A549 treated with DMSO at 1 μM for 4 hours (cell line): Measurements from ENCODE around the gene VKORC1. TPM values are rescaled to one million over a fixed set of nuclear protein-coding genes. Genes with fewer than 3 reads are reported as not detected.

Source experiments
- total RNA-seq: library from RNA; stranded (reverse); fragments of 200-300 nt; extraction: Qiagen RNA extraction; gene quantifications from 5 replicates; pipeline ENCODE4 v1.2.3, GENCODE V29; 2022; ENCODE audit warnings: low read depth

VKORC1 gene
- total RNA-seq = 102 to 138 TPM (median 128 TPM) in 5 replicates

DNA sequence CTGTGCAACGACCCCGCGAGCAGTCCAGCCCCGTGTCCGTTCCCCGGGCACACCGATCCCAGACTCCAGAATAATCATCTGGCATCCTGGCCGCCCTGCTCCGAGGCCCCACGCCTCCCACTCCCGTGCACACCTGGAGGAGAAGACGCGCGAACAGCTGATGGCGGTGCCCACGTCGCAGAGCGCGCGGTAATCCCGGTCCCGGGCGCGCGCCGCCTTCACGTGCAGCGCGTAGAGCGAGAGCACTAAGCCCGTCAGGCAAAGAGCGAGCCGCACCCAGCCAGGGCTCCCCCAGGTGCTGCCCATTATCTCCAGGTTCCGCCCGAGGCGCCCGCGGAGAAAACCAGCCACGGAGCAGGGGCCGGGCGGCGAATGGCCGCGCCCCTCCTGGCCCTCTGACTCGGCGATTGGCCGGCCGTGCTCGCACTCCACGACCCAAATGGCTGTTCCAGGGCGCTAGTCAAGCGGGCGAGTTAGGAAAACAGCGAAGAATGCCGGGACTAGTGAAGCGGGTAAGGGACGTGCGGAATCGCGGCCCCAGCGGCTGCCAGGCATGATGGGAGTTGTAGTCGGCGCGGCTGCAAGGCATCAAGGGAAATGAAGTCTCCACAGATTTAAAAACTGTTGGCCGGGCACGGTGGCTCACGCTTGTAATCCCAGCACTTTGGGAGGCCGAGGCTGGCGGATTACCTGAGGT lies at the start of gene VKORC1:
Gene VKORC1 (minus strand): TSS at position 374 of the 697 bp plus-strand sequence. CDS start 68 bp downstream, at position 306.

DNA sequence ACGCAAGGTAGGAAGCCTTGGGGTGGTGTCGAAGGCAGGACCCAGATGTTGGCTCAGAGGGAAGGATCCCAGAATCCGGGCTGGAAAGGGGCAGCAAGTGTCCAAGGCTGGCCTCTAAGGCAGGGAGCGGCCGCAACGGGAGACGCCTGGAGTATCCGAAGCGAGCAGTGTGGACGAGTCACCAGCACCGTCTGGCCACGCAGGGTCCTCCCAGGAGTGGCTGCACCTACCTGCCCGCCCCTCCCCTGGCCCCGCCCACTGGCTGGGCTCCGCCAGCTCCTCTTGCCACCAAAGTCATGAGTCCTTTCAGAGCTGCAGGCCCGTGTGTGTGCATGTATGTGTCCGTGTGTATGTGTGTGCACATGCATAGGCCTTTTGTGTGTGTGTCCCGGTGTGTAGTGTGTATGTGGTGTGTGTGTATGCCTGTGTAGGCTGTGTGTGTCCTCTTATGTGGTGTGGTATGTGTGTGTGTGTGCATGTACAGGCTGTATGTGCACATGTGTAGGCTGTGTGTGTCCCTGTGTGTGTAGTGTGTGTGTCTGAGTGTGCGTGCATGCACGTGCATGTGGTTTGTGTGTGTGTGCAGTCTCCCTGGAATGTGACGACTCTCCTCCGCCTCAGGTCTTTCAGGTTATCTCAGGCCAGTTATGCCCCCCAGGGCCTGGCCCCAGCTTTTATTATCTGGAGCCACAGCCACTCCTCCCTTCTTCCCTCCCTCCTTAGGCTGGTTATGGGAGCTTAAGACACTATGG lies 41.1 kb upstream of the VKORC1 start, which contains the start of gene PRSS8:
Gene PRSS8 (minus strand): TSS at position 193 of the 752 bp plus-strand sequence. CDS start 229 bp downstream, outside the sequence.

DNA sequence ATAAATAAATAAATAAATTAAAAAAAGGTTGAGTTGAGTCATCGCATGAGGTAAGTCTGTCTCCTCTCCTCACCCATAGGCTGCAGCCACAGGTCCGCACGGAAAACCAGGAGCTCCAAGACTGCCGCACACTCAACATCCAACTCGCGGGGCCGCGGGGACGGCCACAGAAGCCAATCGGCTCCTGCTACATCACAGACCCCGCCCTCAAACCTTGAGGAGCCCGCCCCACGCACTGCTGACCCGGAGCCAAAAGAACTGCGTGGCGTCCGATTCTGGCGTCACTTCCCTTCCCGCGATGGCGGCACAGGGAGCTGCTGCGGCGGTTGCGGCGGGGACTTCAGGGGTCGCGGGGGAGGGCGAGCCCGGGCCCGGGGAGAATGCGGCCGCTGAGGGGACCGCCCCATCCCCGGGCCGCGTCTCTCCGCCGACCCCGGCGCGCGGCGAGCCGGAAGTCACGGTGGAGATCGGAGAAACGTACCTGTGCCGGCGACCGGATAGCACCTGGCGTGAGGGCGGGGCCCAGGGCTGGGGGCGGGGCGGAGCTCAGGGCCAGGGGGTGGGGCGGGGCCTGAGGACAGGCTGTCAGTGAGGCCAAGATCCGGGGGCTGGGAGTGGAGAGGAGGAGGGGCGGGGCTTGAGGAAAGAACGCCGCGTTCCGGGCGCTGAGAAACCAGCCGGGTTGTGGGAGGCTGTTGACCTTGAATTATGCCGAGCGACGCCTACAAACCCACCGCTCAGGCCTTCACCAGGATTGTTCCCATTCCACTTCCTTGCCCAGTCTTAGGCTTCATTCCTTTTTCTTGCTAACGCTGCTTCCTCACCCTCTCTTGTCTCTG lies 23.0 kb upstream of the VKORC1 start, which contains the start of gene KAT8:
Gene KAT8 (plus strand): TSS at position 281 of the 839 bp plus-strand sequence. CDS start 18 bp downstream, at position 299.

DNA sequence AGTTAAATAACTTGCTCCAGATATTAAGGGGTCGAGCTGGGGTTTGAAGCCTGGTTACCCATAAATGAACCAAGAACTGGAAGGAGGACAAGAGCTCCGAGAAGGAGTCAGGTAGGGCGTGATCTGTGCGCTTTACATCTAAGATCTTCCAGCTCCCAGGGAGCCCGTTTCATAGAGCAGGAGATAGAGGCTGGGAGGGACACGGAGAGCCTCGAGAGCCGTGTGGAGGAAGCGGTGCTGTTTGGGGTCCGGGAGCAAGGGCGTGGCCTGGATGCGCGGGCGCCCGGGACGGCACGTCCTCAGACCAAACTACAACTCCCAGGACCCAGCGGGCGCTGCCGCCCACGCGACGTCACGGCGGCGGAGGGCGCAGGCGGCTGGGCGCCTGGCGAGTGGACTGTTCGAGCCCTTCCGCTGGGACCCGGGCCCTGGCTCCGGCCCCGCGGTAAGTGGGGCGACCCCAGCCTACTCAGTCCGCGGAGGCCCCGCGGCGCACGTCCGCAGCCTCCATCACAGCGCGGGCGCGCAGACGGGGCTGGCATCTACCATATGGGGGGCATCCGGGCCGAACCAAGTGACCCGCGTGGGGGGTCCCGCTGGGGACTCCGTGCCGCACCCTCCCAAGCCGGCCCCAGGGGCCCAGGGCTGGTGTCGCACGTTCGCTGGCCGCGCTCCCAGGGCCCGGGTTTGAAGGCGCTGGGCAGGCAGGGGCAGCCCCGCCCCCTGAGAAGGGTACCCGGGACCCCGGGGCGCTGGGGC lies 13.6 kb upstream of the VKORC1 start, which contains the start of gene BCKDK:
Gene BCKDK (plus strand): TSS at position 352 of the 759 bp plus-strand sequence. CDS start 838 bp downstream, outside the sequence.

DNA sequence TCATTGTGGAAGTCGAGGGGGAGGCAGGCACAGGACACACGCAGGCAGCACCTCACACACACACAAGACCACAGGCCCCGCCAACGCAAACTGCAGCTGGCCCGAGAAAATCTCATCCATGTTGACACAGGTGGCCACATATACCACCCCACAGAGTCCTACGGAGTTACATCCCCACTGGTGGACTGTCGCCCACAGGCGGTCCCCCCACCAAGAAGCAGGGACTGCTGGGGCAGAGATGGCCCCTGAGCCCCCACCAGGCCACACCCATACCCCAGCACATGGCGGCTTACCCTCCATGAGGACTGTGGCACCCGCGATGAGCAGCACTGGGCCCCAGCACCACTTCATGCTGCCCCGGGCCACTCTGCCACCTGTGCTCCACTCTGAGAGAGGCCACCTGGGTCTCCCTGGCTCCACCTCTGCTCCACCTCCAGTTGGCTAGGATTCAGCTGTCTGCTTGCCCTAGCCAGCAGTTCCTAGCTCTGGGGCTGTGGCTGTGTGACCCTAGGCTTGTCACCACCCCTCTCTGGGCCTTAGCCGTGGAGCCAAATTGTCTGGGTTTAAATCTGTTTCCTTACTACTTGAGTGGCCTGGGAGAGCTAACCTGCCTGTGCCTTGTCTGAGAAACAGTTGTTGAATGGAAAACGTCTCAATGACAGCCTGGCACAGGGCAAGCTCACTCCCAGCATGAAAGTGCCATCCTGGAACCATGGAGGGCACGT lies 6.0 kb downstream of the VKORC1 start, which contains the start of gene PRSS53:
Gene PRSS53 (minus strand): TSS at position 485 of the 725 bp plus-strand sequence. CDS start 134 bp downstream, at position 351.

DNA sequence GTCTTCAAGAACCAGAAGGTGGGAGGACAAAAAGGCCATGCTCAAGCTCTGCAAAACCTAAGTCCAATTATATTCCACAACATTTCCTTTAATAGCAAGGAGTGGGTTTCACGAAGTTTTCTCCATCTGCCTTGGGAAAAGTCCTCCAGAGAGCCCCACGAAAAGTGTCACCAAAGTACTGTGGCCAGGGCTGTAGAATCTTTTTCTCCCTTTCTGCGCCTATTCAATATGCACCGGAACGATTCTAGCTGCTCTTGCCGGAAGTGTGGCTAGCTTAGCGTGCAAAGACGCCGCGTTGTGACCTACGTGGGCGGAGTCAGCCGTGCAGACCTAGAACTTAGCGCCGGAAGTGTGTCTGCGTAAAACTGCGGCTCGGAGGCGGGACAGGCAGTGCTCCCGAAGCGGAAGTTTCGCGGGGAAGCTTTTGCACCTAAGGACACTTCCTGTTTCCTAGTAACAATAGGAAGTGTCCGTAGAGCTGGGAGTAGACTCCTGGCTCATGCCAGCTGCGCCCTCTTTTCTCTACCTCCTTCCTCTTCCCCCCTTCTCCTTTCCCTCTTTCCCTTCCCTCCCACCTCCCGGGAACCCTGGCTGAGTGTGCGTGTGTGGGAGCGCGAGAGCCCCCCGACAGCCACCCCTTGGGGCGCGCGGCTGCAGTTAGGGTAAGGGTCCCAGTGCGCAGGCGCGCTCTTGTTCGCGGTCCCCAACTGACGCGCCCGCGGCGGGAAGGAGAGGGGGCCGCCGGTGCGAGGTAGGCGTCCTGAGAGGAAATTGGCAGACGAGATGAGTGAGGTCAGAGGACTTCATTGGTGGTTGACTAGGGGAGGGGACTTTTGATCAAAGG lies 20.4 kb downstream of the VKORC1 start, which contains the start of the genes ZNF646 and ZNF668:
Gene ZNF646 (plus strand): TSS at position 453 of the 844 bp plus-strand sequence. CDS start 1,903 bp downstream, outside the sequence.
Gene ZNF668 (minus strand): TSS at position 271 of the 844 bp plus-strand sequence. CDS start 9,781 bp downstream, outside the sequence.

Other genes starting within 250 kb of the VKORC1 start
- gene BCL7C, start 200.7 kb downstream of the VKORC1 start, total RNA-seq = 24.4 to 38.8 TPM (median 34.4 TPM) in 5 replicates
- gene CTF1, start 198.2 kb downstream of the VKORC1 start, total RNA-seq = 0.12 to 0.26 TPM (median 0.21 TPM) in 4 of 5 replicates, not detected in the other
- 12.1 to 25.6 TPM (median 20.3 TPM) in 5 replicates for gene FBXL19, start 171.2 kb downstream of the VKORC1 start, total RNA-seq
- gene ORAI3, start 145.7 kb downstream of the VKORC1 start, total RNA-seq = 12.5 to 15.3 TPM (median 13.2 TPM) in 5 replicates
- gene SETD1A, start 137.0 kb downstream of the VKORC1 start, total RNA-seq = 19.1 to 23.3 TPM (median 20.8 TPM) in 5 replicates
- 12.8 to 14.8 TPM (median 13.7 TPM) in 5 replicates for gene HSD3B7, start 109.6 kb downstream of the VKORC1 start, total RNA-seq
- gene STX1B, start 84.2 kb downstream of the VKORC1 start, total RNA-seq = 1.6 to 2.1 TPM (median 1.8 TPM) in 5 replicates
- 62.0 to 75.6 TPM (median 68.6 TPM) in 5 replicates for gene STX4, start 61.2 kb downstream of the VKORC1 start, total RNA-seq
- gene ZNF668, start 20.6 kb downstream of the VKORC1 start, total RNA-seq = 12.1 to 21.7 TPM (median 16.0 TPM) in 5 replicates
- gene ZNF646, start 20.4 kb downstream of the VKORC1 start, total RNA-seq = 10.3 to 13.0 TPM (median 11.6 TPM) in 5 replicates
- gene PRSS53, start 5.9 kb downstream of the VKORC1 start, total RNA-seq = 1.3 to 2.1 TPM (median 1.6 TPM) in 5 replicates
- gene BCKDK, start 13.6 kb upstream of the VKORC1 start, total RNA-seq = 37.7 to 50.5 TPM (median 42.3 TPM) in 5 replicates
- gene KAT8, start 22.9 kb upstream of the VKORC1 start, total RNA-seq = 33.6 to 39.8 TPM (median 37.9 TPM) in 5 replicates
- 0.18 to 0.35 TPM (median 0.26 TPM) in 5 replicates for gene PRSS8, start 40.9 kb upstream of the VKORC1 start, total RNA-seq
- 0.43 to 1.0 TPM (median 0.84 TPM) in 5 replicates for gene PRSS36, start 55.3 kb upstream of the VKORC1 start, total RNA-seq
- gene FUS, start 85.3 kb upstream of the VKORC1 start, total RNA-seq = 492 to 613 TPM (median 516 TPM) in 5 replicates
- gene PYCARD, start 108.0 kb upstream of the VKORC1 start, total RNA-seq = 26.1 to 45.4 TPM (median 38.3 TPM) in 5 replicates
- gene TRIM72, start 119.3 kb upstream of the VKORC1 start, total RNA-seq = 0.02 TPM in 5 replicates
- gene PYDC1, start 122.3 kb upstream of the VKORC1 start, total RNA-seq = not detected in 5 replicates
- gene ITGAM, start 165.2 kb upstream of the VKORC1 start, total RNA-seq = 1.1 to 2.6 TPM (median 1.9 TPM) in 5 replicates